Right lobe of liver (tissue), 4 donors: ENCODE data around the gene CLSTN2.

ENCODE experiments used
- POLR2A ChIP-seq: fragments of 450-650 bp; IDR thresholded peaks from one replicate; pipeline ENCODE4 v1.6.1; 2017; ENCODE audit warnings: antibody characterized with exemption, mild to moderate bottlenecking
- TF ChIP-seq, protein P1 (sequence below), 4 donors: fragments of 200-600 bp in 3 of 4; fragments of 450-650 bp in 1 of 4; IDR thresholded peaks; one replicate each; pipeline versions ENCODE4 v1.5.1 to v1.8.0; 2016 to 2022; ENCODE audit warnings: antibody characterized with exemption in 4 of 4, mild to moderate bottlenecking in 2 of 4
- donor health status: DM: no; HTN: no; CAD: no.
- donor health status: DM: no; HTN: no; CAD: no.
- donor health status: DM: no; HTN: yes; CAD: no.

- TF ChIP-seq, protein P1, sequence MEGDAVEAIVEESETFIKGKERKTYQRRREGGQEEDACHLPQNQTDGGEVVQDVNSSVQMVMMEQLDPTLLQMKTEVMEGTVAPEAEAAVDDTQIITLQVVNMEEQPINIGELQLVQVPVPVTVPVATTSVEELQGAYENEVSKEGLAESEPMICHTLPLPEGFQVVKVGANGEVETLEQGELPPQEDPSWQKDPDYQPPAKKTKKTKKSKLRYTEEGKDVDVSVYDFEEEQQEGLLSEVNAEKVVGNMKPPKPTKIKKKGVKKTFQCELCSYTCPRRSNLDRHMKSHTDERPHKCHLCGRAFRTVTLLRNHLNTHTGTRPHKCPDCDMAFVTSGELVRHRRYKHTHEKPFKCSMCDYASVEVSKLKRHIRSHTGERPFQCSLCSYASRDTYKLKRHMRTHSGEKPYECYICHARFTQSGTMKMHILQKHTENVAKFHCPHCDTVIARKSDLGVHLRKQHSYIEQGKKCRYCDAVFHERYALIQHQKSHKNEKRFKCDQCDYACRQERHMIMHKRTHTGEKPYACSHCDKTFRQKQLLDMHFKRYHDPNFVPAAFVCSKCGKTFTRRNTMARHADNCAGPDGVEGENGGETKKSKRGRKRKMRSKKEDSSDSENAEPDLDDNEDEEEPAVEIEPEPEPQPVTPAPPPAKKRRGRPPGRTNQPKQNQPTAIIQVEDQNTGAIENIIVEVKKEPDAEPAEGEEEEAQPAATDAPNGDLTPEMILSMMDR (IDR thresholded peaks at IDR 0.05) = no peak
- TF ChIP-seq POLR2A = no peak
Measured at GRCh38 chr3:140052771-140053702, 118.1 kb downstream of the CLSTN2 start.
